Measurements from ENCODE around the gene C1QTNF6.

C1QTNF6 gene

DNA sequence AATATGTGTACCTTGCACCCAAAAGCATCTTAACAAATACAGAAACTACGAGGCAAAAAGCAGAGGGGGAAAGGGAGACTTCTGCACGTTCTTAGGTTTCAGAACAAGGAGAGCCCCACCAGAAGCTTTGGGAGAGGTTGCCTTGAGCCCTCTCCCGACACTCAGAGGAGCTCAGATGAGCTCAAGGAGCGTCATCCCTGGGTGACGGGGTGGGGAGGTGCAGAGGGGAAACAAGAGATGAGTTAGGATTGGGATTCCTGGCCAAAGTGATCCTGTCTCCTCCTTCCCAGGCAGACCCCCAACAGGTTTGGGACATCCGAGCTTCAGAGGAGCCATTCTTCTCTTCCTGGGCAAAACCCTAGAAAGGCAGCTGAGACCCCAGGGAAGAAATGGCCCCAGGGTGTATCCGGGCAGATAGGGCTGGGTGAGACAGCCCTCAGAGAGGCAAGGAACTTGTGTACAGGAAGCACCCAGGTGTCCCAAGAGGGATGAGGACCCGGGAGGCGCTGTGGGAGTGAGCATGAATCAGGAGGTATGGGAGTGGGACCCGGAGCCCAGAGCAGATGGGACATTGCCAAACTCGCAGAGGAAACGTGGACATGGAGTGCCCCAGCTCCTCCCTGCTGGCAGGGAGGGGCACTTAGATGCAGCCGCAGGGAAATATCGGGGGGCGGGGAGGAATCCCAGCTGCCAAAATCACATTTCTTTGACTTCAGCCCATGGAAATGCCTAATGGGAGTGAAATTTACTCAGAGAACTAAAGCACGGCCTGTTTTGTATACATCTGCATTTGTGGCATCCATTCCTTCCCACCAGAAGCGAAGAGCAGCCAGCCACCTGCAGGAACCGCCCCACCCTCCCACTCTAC lies 12.4 kb downstream of the C1QTNF6 start:
- Histone ChIP-seq H3K4me1 (ENCODE audit: control insufficient read depth, insufficient read depth, low read length) (no peaks in the 10 kb centered on the region; the same call in 1 of the 2 replicates), H3K4me3 (ENCODE audit: low read depth, low read length) (no peak overlapping the region), H3K27ac (ENCODE audit: extremely low read depth, low read depth, low read length) (no peak overlapping the region), H3K36me3 (ENCODE audit: control insufficient read depth in 2 of 2, insufficient read depth in 1 of 2, low read length in 2 of 2) (no peaks in the 10 kb centered on the region), H3K9me3 (ENCODE audit: control insufficient read depth, insufficient read depth, low read depth, low read length) (no peaks in the 10 kb centered on the region)
- TF ChIP-seq ZNF19 (tag by site-specific recombination; IDR thresholded peaks at IDR 0.05; ENCODE audit: low read depth) (no peak), ZNF664 (tag by site-specific recombination; IDR thresholded peaks at IDR 0.05) (no peak), ZNF121 (tag by site-specific recombination; IDR thresholded peaks at IDR 0.05) (no peak), ZNF175 (tag by site-specific recombination; IDR thresholded peaks at IDR 0.05) (no peak), ZNF248 (tag by site-specific recombination; IDR thresholded peaks at IDR 0.05) (no peak), ZNF292 (tag by site-specific recombination; IDR thresholded peaks at IDR 0.05; ENCODE audit: borderline replicate concordance, low read depth) (no peak), ZNF677 (tag by site-specific recombination; IDR thresholded peaks at IDR 0.05) (no peak), ZBTB1 (tag by site-specific recombination; IDR thresholded peaks at IDR 0.05) (no peak), ZNF747 (tag by site-specific recombination; IDR thresholded peaks at IDR 0.05) (no peak), ZNF132 (tag by site-specific recombination; IDR thresholded peaks at IDR 0.05; ENCODE audit: borderline replicate concordance) (no peak), ZNF610 (tag by site-specific recombination; IDR thresholded peaks at IDR 0.05; ENCODE audit: borderline replicate concordance) (no peak), ZNF324 (tag by site-specific recombination; IDR thresholded peaks at IDR 0.05) (no peak)
- TF ChIP-seq, protein P1, sequence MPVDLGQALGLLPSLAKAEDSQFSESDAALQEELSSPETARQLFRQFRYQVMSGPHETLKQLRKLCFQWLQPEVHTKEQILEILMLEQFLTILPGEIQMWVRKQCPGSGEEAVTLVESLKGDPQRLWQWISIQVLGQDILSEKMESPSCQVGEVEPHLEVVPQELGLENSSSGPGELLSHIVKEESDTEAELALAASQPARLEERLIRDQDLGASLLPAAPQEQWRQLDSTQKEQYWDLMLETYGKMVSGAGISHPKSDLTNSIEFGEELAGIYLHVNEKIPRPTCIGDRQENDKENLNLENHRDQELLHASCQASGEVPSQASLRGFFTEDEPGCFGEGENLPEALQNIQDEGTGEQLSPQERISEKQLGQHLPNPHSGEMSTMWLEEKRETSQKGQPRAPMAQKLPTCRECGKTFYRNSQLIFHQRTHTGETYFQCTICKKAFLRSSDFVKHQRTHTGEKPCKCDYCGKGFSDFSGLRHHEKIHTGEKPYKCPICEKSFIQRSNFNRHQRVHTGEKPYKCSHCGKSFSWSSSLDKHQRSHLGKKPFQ (tag by site-specific recombination; IDR thresholded peaks at IDR 0.05), result no peak
- TF ChIP-seq, protein P2, sequence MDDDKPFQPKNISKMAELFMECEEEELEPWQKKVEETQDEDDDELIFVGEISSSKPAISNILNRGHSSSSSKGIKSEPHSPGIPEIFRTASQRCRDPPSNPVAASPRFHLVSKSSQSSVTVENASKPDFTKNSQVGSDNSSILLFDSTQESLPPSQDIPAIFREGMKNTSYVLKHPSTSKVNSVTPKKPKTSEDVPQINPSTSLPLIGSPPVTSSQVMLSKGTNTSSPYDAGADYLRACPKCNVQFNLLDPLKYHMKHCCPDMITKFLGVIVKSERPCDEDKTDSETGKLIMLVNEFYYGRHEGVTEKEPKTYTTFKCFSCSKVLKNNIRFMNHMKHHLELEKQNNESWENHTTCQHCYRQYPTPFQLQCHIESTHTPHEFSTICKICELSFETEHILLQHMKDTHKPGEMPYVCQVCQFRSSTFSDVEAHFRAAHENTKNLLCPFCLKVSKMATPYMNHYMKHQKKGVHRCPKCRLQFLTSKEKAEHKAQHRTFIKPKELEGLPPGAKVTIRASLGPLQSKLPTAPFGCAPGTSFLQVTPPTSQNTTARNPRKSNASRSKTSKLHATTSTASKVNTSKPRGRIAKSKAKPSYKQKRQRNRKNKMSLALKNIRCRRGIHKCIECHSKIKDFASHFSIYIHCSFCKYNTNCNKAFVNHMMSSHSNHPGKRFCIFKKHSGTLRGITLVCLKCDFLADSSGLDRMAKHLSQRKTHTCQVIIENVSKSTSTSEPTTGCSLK (tag by site-specific recombination; IDR thresholded peaks at IDR 0.05), result no peak
- POLR2A ChIA-PET, result interaction anchor here (0.6 to 1.2 kb wide), 2 partner anchors 21 to 157 kb away, joined by 3 read pairs; partner anchors contain the start of genes MPST and TST
- CTCF ChIA-PET, result interaction anchor here (0.5 to 1.4 kb wide), 4 partner anchors 9 to 419 kb away, joined by 3 to 7 read pairs (median 4); no protein-coding TSS in a partner anchor

DNA sequence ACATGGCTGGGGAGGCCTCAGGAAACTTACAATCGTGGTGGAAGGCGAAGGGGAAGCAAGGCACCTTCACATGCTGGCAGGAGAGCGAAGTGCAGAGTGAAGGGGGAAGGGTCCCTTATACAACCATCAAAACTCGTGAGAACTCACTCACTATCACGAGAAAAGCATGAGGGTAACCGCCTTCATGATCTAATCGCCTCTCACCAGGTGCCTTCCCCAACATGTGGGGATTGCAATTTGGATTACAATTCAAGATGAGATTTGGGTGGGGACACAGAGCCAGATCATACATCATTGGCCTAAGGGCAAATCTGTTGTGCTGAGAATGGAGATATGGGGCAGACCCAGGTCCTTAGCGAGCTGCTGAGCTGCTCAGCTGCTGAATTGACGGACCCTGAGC lies 13.1 kb downstream of the C1QTNF6 start:
- ChIA-PET CTCF (interaction anchor here (0.8 to 1.4 kb wide), 3 partner anchors 8 to 418 kb away, joined by 3 to 7 read pairs (median 4); no protein-coding TSS in a partner anchor), POLR2A (interaction anchor here (1.2 kb wide), 1 partner anchor 156 kb away, joined by 3 read pairs; the partner anchor contains the start of genes MPST and TST)
- Histone ChIP-seq H3K27ac (ENCODE audit: extremely low read depth, low read depth, low read length) (no peak overlapping the region), H3K4me3 (ENCODE audit: low read depth, low read length) (no peak overlapping the region), H3K36me3 (ENCODE audit: control insufficient read depth in 2 of 2, insufficient read depth in 1 of 2, low read length in 2 of 2) (no peaks in the 10 kb centered on the region), H3K9me3 (ENCODE audit: control insufficient read depth, insufficient read depth, low read depth, low read length) (no peaks in the 10 kb centered on the region), H3K4me1 (ENCODE audit: control insufficient read depth, insufficient read depth, low read length) (no peaks in the 10 kb centered on the region; the same call in 1 of the 2 replicates)
- TF ChIP-seq, protein P3, sequence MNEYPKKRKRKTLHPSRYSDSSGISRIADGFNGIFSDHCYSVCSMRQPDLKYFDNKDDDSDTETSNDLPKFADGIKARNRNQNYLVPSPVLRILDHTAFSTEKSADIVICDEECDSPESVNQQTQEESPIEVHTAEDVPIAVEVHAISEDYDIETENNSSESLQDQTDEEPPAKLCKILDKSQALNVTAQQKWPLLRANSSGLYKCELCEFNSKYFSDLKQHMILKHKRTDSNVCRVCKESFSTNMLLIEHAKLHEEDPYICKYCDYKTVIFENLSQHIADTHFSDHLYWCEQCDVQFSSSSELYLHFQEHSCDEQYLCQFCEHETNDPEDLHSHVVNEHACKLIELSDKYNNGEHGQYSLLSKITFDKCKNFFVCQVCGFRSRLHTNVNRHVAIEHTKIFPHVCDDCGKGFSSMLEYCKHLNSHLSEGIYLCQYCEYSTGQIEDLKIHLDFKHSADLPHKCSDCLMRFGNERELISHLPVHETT (tag by site-specific recombination; IDR thresholded peaks at IDR 0.05), result no peak
- TF ChIP-seq PRDM1 (tag by site-specific recombination; IDR thresholded peaks at IDR 0.05) (no peak), KLF1 (tag by site-specific recombination; IDR thresholded peaks at IDR 0.05) (no peak), ZNF514 (tag by site-specific recombination; IDR thresholded peaks at IDR 0.05) (no peak), YY2 (tag by site-specific recombination; IDR thresholded peaks at IDR 0.05) (no peak), ZNF521 (tag by site-specific recombination; IDR thresholded peaks at IDR 0.05) (no peak), ZNF626 (tag by site-specific recombination; IDR thresholded peaks at IDR 0.05) (no peak), ZNF658 (tag by site-specific recombination; IDR thresholded peaks at IDR 0.05) (no peak)
- TF ChIP-seq, protein P4, sequence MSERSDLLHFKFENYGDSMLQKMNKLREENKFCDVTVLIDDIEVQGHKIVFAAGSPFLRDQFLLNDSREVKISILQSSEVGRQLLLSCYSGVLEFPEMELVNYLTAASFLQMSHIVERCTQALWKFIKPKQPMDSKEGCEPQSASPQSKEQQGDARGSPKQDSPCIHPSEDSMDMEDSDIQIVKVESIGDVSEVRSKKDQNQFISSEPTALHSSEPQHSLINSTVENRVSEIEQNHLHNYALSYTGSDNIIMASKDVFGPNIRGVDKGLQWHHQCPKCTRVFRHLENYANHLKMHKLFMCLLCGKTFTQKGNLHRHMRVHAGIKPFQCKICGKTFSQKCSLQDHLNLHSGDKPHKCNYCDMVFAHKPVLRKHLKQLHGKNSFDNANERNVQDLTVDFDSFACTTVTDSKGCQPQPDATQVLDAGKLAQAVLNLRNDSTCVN (tag by site-specific recombination; optimal IDR thresholded peaks at IDR 0.05), result no peak
- TF ChIP-seq, protein P5, sequence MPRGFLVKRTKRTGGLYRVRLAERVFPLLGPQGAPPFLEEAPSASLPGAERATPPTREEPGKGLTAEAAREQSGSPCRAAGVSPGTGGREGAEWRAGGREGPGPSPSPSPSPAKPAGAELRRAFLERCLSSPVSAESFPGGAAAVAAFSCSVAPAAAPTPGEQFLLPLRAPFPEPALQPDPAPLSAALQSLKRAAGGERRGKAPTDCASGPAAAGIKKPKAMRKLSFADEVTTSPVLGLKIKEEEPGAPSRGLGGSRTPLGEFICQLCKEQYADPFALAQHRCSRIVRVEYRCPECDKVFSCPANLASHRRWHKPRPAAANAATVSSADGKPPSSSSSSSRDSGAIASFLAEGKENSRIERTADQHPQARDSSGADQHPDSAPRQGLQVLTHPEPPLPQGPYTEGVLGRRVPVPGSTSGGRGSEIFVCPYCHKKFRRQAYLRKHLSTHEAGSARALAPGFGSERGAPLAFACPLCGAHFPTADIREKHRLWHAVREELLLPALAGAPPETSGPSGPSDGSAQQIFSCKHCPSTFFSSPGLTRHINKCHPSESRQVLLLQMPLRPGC (tag by site-specific recombination; IDR thresholded peaks at IDR 0.05), result no peak
